Measurements from ENCODE around the gene PAIP2. TPM values are rescaled to one million over a fixed set of nuclear protein-coding genes. Genes with fewer than 3 reads are reported as not detected.
A peak's percentile ranks its signal among the peaks of the same experiment; 100 is the strongest.

Gene PAIP2
- total RNA-seq, 4 donors from 2014 or later = 78.5 to 131 (median 93.3) TPM

GRCh38 chr5:139391570-139392323 is 50.1 kb downstream of the PAIP2 start:
- H3K4me1 ChIP-seq = peaks cover 0 to 66% (median 37%) of the 10 kb centered on the region in 3 donors
- TF ChIP-seq POLR2AphosphoS5 (IDR thresholded peaks at IDR 0.05) (no peak), EP300 (IDR thresholded peaks at IDR 0.05) (no peak), CTCF (IDR thresholded peaks at IDR 0.05) (no peak), POLR2A (IDR thresholded peaks at IDR 0.05) (no peak)
- H3K27me3 ChIP-seq = peaks cover 35% of the 10 kb centered on the region
- WGBS, 2 donors (ENCODE audit: low coverage in 1 of 2) = 59 to 67% methylated on average over 3 to 5 of the region's 33 CpGs
- no peaks in the 10 kb centered on the region for H3K9me3 ChIP-seq
- no peak for ATAC-seq
- peak overlapping the region in 3 of 4 donors; percentile 43 to 55 (median 48) for H3K27ac ChIP-seq
- no peaks in the 10 kb centered on the region for H3K36me3 ChIP-seq
- H3K4me3 ChIP-seq = peak overlapping the region in 1 of 2 donors; percentile 63

GRCh38 chr5:139392324-139392677 is 50.6 kb downstream of the PAIP2 start:
- no peak for ATAC-seq

GRCh38 chr5:139392678-139393496 is 51.2 kb downstream of the PAIP2 start:
- peaks cover 0 to 63% (median 34%) of the 10 kb centered on the region in 3 donors for H3K4me1 ChIP-seq
- no CpG with 5 or more reads among the region's 77 CpGs for WGBS, 2 donors (ENCODE audit: low coverage in 1 of 2)
- H3K36me3 ChIP-seq = no peaks in the 10 kb centered on the region
- no peaks in the 10 kb centered on the region for H3K9me3 ChIP-seq
- H3K4me3 ChIP-seq = peak overlapping the region; percentile 49 to 63
- peak overlapping the region in 2 of 4 donors; percentile 5 to 26 for H3K27ac ChIP-seq
- TF ChIP-seq CTCF (IDR thresholded peaks at IDR 0.05) (peak in 3 of 4 experiments; percentile 22 to 54 (median 40)), POLR2A (IDR thresholded peaks at IDR 0.05) (no peak), EP300 (IDR thresholded peaks at IDR 0.05) (no peak)
- ATAC-seq = peak; percentile 23
- H3K27me3 ChIP-seq = peaks cover 35% of the 10 kb centered on the region

More at GRCh38 chr5:139392324-139392677, 50.6 kb downstream of the PAIP2 start:
- Histone ChIP-seq H3K36me3 (no peaks in the 10 kb centered on the region), H3K4me3 (peak overlapping the region in 1 of 2 donors; percentile 63), H3K27ac (peak overlapping the region in 2 of 4 donors; percentile 5 to 43), H3K4me1 (peaks cover 0 to 66% (median 37%) of the 10 kb centered on the region in 3 donors), H3K27me3 (peaks cover 35% of the 10 kb centered on the region), H3K9me3 (no peaks in the 10 kb centered on the region)
- TF ChIP-seq EP300 (IDR thresholded peaks at IDR 0.05) = no peak
- no CpG with 5 or more reads among the region's 36 CpGs for WGBS, 2 donors (ENCODE audit: low coverage in 1 of 2)

GRCh38 chr5:139393497-139394122 is 52.0 kb downstream of the PAIP2 start:
- Histone ChIP-seq H3K4me3 (peak overlapping the region; percentile 49 to 63), H3K4me1 (peaks cover 0 to 56% (median 27%) of the 10 kb centered on the region in 3 donors), H3K27me3 (peaks cover 35% of the 10 kb centered on the region), H3K27ac (peak overlapping the region in 3 of 4 donors; percentile 82 to 85 (median 83)), H3K36me3 (no peaks in the 10 kb centered on the region), H3K9me3 (no peaks in the 10 kb centered on the region)
- ATAC-seq = no peak
- TF ChIP-seq CTCF (IDR thresholded peaks at IDR 0.05) = no peak
- no peak for TF ChIP-seq POLR2AphosphoS5 (IDR thresholded peaks at IDR 0.05)
- TF ChIP-seq POLR2A (IDR thresholded peaks at IDR 0.05) = no peak
- TF ChIP-seq EP300 (IDR thresholded peaks at IDR 0.05) = no peak
- WGBS, 2 donors (ENCODE audit: low coverage in 1 of 2) = no CpG with 5 or more reads among the region's 49 CpGs

GRCh38 chr5:139394123-139394653 is 52.5 kb downstream of the PAIP2 start:
- peaks cover 0 to 54% (median 26%) of the 10 kb centered on the region in 3 donors for H3K4me1 ChIP-seq
- no peaks in the 10 kb centered on the region for H3K36me3 ChIP-seq
- peak overlapping the region; percentile 41 to 85 (median 82) for H3K27ac ChIP-seq

More at GRCh38 chr5:139394123-139394653, 52.5 kb downstream of the PAIP2 start:
- Histone ChIP-seq H3K27me3 (peaks cover 35% of the 10 kb centered on the region), H3K9me3 (no peaks in the 10 kb centered on the region), H3K4me3 (peak overlapping the region; percentile 49 to 63)
- ATAC-seq = peak; percentile 61
- TF ChIP-seq POLR2AphosphoS5 (IDR thresholded peaks at IDR 0.05) (no peak), POLR2A (IDR thresholded peaks at IDR 0.05) (no peak), EP300 (IDR thresholded peaks at IDR 0.05) (no peak), CTCF (IDR thresholded peaks at IDR 0.05) (peak in 3 of 4 experiments; percentile 40 to 58 (median 43))
- WGBS, 2 donors (ENCODE audit: low coverage in 1 of 2) = no CpG with 5 or more reads among the region's 62 CpGs
